Skeletal muscle tissue (tissue), 4 donors: ENCODE results near the gene FOXC2. TPM values are rescaled to one million over a fixed set of nuclear protein-coding genes. Genes with fewer than 3 reads are reported as not detected.

ENCODE experiments used
- H3K27ac ChIP-seq: one replicate; pipeline ENCODE4 v1.7.0; 2013; ENCODE audit warnings: mild to moderate bottlenecking, low read depth, low read length, inconsistent platforms
- H3K27me3 ChIP-seq, 3 donors: one replicate each; pipeline ENCODE4 v1.7.0; 2013; ENCODE audit warnings: low read length in 3 of 3; ENCODE audit not compliant: control insufficient read depth in 3 of 3, insufficient read depth in 3 of 3
- H3K36me3 ChIP-seq, 3 donors: one replicate each; pipeline ENCODE4 v1.7.0; 2013; ENCODE audit warnings: low read length in 3 of 3; ENCODE audit not compliant: control insufficient read depth in 3 of 3, insufficient read depth in 3 of 3
- H3K4me1 ChIP-seq, 3 donors: one replicate each; pipeline ENCODE4 v1.7.0; 2013; ENCODE audit warnings: low read length in 3 of 3, mild to moderate bottlenecking in 3 of 3; ENCODE audit not compliant: control insufficient read depth in 3 of 3, insufficient read depth in 3 of 3
- H3K4me3 ChIP-seq, 3 donors: one replicate each; pipeline ENCODE4 v1.7.0; 2013; ENCODE audit warnings: low read length in 3 of 3
- H3K9ac ChIP-seq, 3 donors: one replicate each; pipeline ENCODE4 v1.7.0; 2013; ENCODE audit warnings: low read length in 3 of 3, mild to moderate bottlenecking in 3 of 3, moderate library complexity in 2 of 3, low read depth in 1 of 3
- H3K9me3 ChIP-seq, 3 donors: one replicate each; pipeline ENCODE4 v1.7.0; 2013; ENCODE audit warnings: low read length in 3 of 3; ENCODE audit not compliant: control insufficient read depth in 3 of 3
- total RNA-seq: library from RNA; depleted of rRNA; stranded (reverse); fragments of >200 nt; gene quantifications from one replicate; pipeline ENCODE4 v1.2.3, GENCODE V29; 2014
- donor health status: Osteomylitis.

Gene FOXC2
- total RNA-seq, 1 donor from 2014 or later: under 0.01 TPM

- H3K27ac ChIP-seq: no peak overlapping the region
- H3K4me3 ChIP-seq: no peak overlapping the region
- no peaks in the 10 kb centered on the region for H3K36me3 ChIP-seq
- no peaks in the 10 kb centered on the region for H3K9me3 ChIP-seq
- peaks cover 80 to 94% (median 88%) of the 10 kb centered on the region in 3 donors for H3K27me3 ChIP-seq
- H3K9ac ChIP-seq: peak overlapping the region in 1 of 3 donors; percentile 50
- H3K4me1 ChIP-seq: peaks cover 0 to 14% (median 12%) of the 10 kb centered on the region in 3 donors
These were observed 4.9 kb downstream of the FOXC2 start for GRCh38 chr16:86571530-86571915.

GRCh38 chr16:86572041-86572521 lies 5.5 kb downstream of the FOXC2 start:
- Histone ChIP-seq H3K4me3 (no peak overlapping the region), H3K4me1 (peaks cover 2 to 14% (median 12%) of the 10 kb centered on the region in 3 donors), H3K27me3 (peaks cover 84 to 95% (median 90%) of the 10 kb centered on the region in 3 donors), H3K36me3 (no peaks in the 10 kb centered on the region), H3K9me3 (no peaks in the 10 kb centered on the region), H3K27ac (no peak overlapping the region), H3K9ac (no peak overlapping the region)

GRCh38 chr16:86572606-86573005 lies 6.0 kb downstream of the FOXC2 start:
- Histone ChIP-seq H3K9me3 (no peaks in the 10 kb centered on the region), H3K36me3 (no peaks in the 10 kb centered on the region), H3K4me3 (no peak overlapping the region), H3K27ac (no peak overlapping the region), H3K4me1 (peaks cover 2 to 14% (median 12%) of the 10 kb centered on the region in 3 donors), H3K9ac (no peak overlapping the region), H3K27me3 (peaks cover 85 to 95% (median 90%) of the 10 kb centered on the region in 3 donors)

- H3K27me3 ChIP-seq: peaks cover 91 to 95% (median 93%) of the 10 kb centered on the region in 3 donors
- no peaks in the 10 kb centered on the region for H3K36me3 ChIP-seq
- no peak overlapping the region for H3K9ac ChIP-seq
- H3K4me3 ChIP-seq: no peak overlapping the region
- H3K27ac ChIP-seq: no peak overlapping the region
- H3K4me1 ChIP-seq: peaks cover 2 to 14% (median 12%) of the 10 kb centered on the region in 3 donors
- H3K9me3 ChIP-seq: no peaks in the 10 kb centered on the region
These were observed 6.6 kb downstream of the FOXC2 start for GRCh38 chr16:86573215-86573614.

- Histone ChIP-seq H3K27me3 (peaks cover 94 to 95% (median 95%) of the 10 kb centered on the region in 3 donors), H3K4me3 (no peak overlapping the region), H3K36me3 (no peaks in the 10 kb centered on the region), H3K9me3 (no peaks in the 10 kb centered on the region), H3K4me1 (peaks cover 2 to 17% (median 16%) of the 10 kb centered on the region in 3 donors), H3K27ac (no peak overlapping the region), H3K9ac (no peak overlapping the region)
These were observed 7.2 kb downstream of the FOXC2 start for GRCh38 chr16:86573646-86574508.

DNA sequence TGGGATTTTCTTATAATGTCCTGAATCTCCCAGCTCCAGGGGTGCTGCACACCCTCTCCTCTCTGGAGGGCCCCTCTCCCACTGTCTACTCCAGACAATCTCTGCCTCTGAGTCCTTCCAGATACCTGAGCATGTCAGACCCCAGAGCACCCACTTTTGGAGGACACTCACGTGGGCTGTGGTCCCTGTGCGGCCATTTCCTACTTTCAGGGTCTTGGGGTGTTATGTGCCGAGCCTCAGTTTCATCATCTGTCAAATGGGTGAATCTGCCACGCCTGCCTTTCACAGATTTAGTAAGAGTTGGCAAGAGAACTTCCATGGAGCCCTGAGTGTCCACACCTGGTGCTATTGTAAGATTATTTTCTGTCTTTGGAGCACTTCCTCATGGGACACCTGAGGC lies 8.0 kb downstream of the FOXC2 start:
- Histone ChIP-seq H3K36me3 (no peaks in the 10 kb centered on the region), H3K27ac (no peak overlapping the region), H3K27me3 (peaks cover 94 to 96% (median 95%) of the 10 kb centered on the region in 3 donors), H3K4me3 (no peak overlapping the region), H3K9ac (no peak overlapping the region), H3K4me1 (peaks cover 2 to 19% (median 16%) of the 10 kb centered on the region in 3 donors), H3K9me3 (no peaks in the 10 kb centered on the region)

- H3K9ac ChIP-seq: no peak overlapping the region
- H3K27me3 ChIP-seq: peaks cover 92 to 96% (median 96%) of the 10 kb centered on the region in 3 donors
- H3K27ac ChIP-seq: peak overlapping the region; percentile 30
- peak overlapping the region in 2 of 3 donors; percentile 3 to 41 for H3K4me3 ChIP-seq
- H3K36me3 ChIP-seq: no peaks in the 10 kb centered on the region
- peaks cover 2 to 21% (median 16%) of the 10 kb centered on the region in 3 donors for H3K4me1 ChIP-seq
- no peaks in the 10 kb centered on the region for H3K9me3 ChIP-seq
These were observed 8.6 kb downstream of the FOXC2 start for GRCh38 chr16:86575095-86575685.

DNA sequence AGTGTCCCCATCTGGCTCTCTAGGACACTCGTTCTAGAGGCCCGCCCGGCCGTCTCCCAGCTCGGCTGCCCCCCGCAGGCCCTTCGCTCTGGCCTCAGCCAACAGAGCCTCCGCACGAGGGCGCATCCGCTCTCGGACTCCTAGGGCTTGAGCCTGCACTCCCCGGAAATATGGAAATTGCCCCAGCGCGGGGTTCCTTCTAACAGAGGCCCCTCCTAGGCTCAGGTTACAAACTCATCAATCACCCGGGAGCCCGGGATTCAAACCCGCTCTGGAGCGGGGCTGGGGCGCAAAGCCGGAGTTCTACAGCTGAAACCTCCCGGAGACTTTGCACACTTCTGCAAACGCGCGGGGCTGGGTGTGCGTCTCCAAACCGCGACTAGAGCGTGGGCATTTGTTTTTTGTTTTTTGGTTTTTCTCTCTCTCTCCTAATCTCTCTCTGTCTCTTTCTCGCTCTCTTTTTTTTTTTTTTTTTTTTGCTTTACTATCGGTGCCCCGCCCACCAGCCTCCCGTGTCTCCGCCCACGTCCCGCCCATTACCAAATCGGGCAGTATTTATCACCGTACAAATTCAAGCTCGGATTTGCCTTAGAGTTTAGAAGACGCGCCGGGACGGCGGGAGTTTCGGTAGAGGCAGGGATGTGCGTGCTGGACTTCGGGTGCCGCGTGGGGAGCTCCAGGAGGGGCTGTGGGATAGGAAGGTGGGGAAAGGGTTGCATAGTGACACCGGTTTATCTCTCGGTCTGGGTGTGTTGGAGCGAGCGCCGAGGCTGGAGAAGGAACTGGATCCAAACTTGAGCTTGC lies 9.3 kb downstream of the FOXC2 start:
- Histone ChIP-seq H3K27ac (peak overlapping the region; percentile 30), H3K9me3 (no peaks in the 10 kb centered on the region), H3K9ac (peak overlapping the region in 1 of 3 donors; percentile 57), H3K36me3 (no peaks in the 10 kb centered on the region), H3K4me1 (peaks cover 2 to 21% (median 16%) of the 10 kb centered on the region in 3 donors), H3K4me3 (peak overlapping the region; percentile 46 to 58 (median 46)), H3K27me3 (peaks cover 88 to 94% (median 94%) of the 10 kb centered on the region in 3 donors)

DNA sequence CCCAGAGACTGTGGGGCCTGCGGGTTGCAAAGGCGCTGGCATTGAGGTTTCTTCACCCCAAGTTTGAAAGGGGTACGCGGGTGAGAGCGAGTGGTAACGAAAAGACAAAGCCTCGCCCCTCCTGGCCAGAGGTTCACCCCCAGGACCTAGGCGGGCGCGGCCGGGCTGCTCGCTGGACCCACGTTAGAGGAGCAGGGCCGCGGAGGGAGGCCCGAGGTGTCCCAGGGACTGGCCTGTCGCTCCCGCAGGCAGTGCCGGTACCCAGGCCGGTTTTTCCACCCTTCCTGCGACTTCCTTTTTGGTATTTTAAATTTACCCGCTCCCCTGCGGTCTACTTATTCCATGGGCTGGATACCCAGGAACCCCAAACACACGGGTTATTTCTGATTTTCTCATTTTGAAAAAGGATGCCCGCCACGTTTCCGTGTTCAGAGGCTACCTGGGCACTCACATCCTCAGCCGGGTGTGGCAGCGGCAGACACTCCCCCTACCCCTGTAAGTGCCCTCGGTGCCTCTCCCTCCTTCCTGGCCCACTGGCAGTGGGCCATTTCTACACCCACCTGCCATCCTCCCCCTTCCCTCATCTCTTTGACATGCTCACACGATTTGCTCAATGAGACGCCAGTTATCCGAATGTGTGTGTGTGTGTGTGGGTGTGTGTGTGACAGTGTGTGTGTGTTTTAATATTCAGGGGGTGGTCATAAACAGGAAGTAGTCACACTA lies 10.1 kb downstream of the FOXC2 start:
- H3K9ac ChIP-seq: peak overlapping the region in 1 of 3 donors; percentile 57
- H3K9me3 ChIP-seq: no peaks in the 10 kb centered on the region
- peaks cover 80 to 91% (median 87%) of the 10 kb centered on the region in 3 donors for H3K27me3 ChIP-seq
- H3K36me3 ChIP-seq: no peaks in the 10 kb centered on the region
- H3K4me1 ChIP-seq: peaks cover 2 to 17% (median 16%) of the 10 kb centered on the region in 3 donors
- no peak overlapping the region for H3K27ac ChIP-seq
- peak overlapping the region; percentile 23 to 58 (median 46) for H3K4me3 ChIP-seq
